ENCODE results near the gene ENOX2. TPM values are rescaled to one million over a fixed set of nuclear protein-coding genes. Genes with fewer than 3 reads are reported as not detected.

ENOX2 gene, protein sequence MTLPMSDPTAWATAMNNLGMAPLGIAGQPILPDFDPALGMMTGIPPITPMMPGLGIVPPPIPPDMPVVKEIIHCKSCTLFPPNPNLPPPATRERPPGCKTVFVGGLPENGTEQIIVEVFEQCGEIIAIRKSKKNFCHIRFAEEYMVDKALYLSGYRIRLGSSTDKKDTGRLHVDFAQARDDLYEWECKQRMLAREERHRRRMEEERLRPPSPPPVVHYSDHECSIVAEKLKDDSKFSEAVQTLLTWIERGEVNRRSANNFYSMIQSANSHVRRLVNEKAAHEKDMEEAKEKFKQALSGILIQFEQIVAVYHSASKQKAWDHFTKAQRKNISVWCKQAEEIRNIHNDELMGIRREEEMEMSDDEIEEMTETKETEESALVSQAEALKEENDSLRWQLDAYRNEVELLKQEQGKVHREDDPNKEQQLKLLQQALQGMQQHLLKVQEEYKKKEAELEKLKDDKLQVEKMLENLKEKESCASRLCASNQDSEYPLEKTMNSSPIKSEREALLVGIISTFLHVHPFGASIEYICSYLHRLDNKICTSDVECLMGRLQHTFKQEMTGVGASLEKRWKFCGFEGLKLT
- total RNA-seq (2022; extraction: Qiagen RNA extraction; ENCODE audit: low read depth) = 7.8 to 9.6 TPM (median 9.0 TPM) in 5 replicates

DNA sequence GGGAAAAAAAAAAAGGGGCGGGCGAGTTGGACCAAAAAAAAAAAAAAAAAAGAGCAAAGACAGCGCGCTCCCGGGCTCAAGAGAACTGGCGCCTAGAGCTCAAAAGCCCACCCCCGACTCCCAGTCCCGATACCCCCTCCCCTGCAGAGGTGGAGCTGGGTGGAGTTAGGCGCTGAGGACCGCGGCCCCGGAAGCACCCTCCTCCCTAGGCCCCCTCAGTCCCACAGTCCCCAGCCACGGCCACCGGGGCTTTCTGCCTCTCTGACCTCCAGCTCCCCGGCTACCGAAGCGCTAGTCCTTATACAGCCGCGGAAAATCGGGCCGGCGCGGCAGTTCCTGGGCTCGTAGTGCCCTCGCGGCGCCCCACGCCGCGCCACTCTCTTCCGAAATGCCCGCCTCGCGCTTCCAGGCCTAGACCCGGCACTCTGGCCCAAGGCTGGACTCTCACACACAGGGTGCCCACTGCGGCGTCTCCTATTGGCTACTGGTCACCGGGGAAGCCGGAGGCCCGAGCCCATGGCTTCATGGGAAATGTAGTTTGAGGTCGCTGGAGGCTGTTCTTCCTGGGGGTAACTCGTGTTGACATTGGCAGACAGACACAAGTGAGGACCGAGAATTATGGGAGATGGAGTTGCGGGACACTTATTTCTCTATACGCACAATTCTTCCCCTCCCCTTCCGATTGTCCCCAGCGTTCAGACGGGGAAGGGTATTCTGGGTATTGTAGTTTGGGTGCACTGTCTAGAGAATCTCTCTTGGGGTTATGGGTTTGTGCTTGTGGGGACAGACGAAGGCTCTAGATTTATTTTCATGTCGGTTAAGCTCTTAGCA, at the start of gene ENOX2:
Gene ENOX2, minus strand, starts transcription at position 427 of the 831 bp plus-strand sequence. CDS start 199,993 bp downstream, outside the sequence.

Other genes with a start within 250 kb of the ENOX2 start
- gene ARHGAP36, start 155.1 kb upstream of the ENOX2 start, total RNA-seq (2022; extraction: Qiagen RNA extraction; ENCODE audit: low read depth) = not detected in 5 replicates

Measured in A549 treated with CpdA at 1 μM for 4 hours (cell line).